Natural killer cell treated with Interleukin-12 subunit alpha and Interleukin-12 subunit beta and Interleukin-15 and Interleukin-18, amount 100 ng/mL, for 72 hours (primary cell): ENCODE measurements around the gene MEGF10. TPM values are rescaled to one million over a fixed set of nuclear protein-coding genes. Genes with fewer than 3 reads are reported as not detected.

ENCODE experiments used
- ATAC-seq, 2 donors: fragments of 150-1000 bp; cut with Tn5 transposase in 1 of 2; sonication (Bioruptor Pico), chemical (Tn5 transposase) in 1 of 2; 2 replicates each; pipeline ENCODE4 v1.10.0; 2021
- DNase-seq: peaks from one replicate; pipeline ENCODE4 v3.0.0; 2022; ENCODE audit warnings: low spot score
- H3K27ac Mint-ChIP-seq, 2 donors: 1 replicate in 1 of 2; 2 replicates in 1 of 2; pipeline ENCODE4 v1.8.0; 2022; ENCODE audit warnings: mixed read lengths in 2 of 2, mild to moderate bottlenecking in 1 of 2, moderate library complexity in 1 of 2
- H3K27me3 Mint-ChIP-seq, 2 donors: 1 replicate in 1 of 2; 2 replicates in 1 of 2; pipeline ENCODE4 v1.8.0; 2022; ENCODE audit warnings: mixed read lengths in 2 of 2
- H3K36me3 Mint-ChIP-seq: one replicate; pipeline ENCODE4 v1.8.0; 2022; ENCODE audit warnings: mixed read lengths
- H3K4me1 Mint-ChIP-seq, 2 donors: 1 replicate in 1 of 2; 2 replicates in 1 of 2; pipeline ENCODE4 v1.8.0; 2022; ENCODE audit warnings: low read depth in 2 of 2, mixed read lengths in 2 of 2, mild to moderate bottlenecking in 1 of 2
- H3K4me3 Mint-ChIP-seq: one replicate; pipeline ENCODE4 v1.8.0; 2022; ENCODE audit warnings: mixed read lengths
- H3K9me3 Mint-ChIP-seq: 2 replicates; pipeline ENCODE4 v1.8.0; 2022; ENCODE audit warnings: mixed read lengths
- total RNA-seq, 2 donors: library from RNA; stranded (reverse); gene quantifications; one replicate each; pipeline ENCODE4 v1.2.3, GENCODE V29; 2022

Gene MEGF10
- total RNA-seq, 2 donors from 2014 or later, result not detected

- Mint-ChIP-seq H3K27me3 (peaks cover 9 to 19% of the 10 kb centered on the region in 2 donors), H3K36me3 (no peaks in the 10 kb centered on the region), H3K4me3 (no peak overlapping the region), H3K27ac (no peak overlapping the region), H3K9me3 (no peaks in the 10 kb centered on the region), H3K4me1 (no peaks in the 10 kb centered on the region)
- DNase-seq, result no peak
- ATAC-seq, result no peak
These were observed 54.3 kb downstream of the MEGF10 start for GRCh38 chr5:127344931-127345330.

GRCh38 chr5:127351418-127351817 lies 60.8 kb downstream of the MEGF10 start:
- no peak for DNase-seq
- Mint-ChIP-seq H3K4me3 (no peak overlapping the region), H3K27ac (no peak overlapping the region), H3K27me3 (peaks cover 14 to 22% of the 10 kb centered on the region in 2 donors), H3K9me3 (no peaks in the 10 kb centered on the region), H3K4me1 (no peaks in the 10 kb centered on the region), H3K36me3 (no peaks in the 10 kb centered on the region)
- no peak for ATAC-seq

GRCh38 chr5:127352068-127352467 lies 61.5 kb downstream of the MEGF10 start:
- DNase-seq (no peak), ATAC-seq (no peak)
- no peak overlapping the region for H3K27ac Mint-ChIP-seq
- H3K9me3 Mint-ChIP-seq, result no peaks in the 10 kb centered on the region
- no peaks in the 10 kb centered on the region for H3K36me3 Mint-ChIP-seq
- H3K4me1 Mint-ChIP-seq, result no peaks in the 10 kb centered on the region
- H3K27me3 Mint-ChIP-seq, result peaks cover 13 to 21% of the 10 kb centered on the region in 2 donors
- H3K4me3 Mint-ChIP-seq, result no peak overlapping the region

- ATAC-seq (no peak), DNase-seq (no peak)
- H3K4me1 Mint-ChIP-seq, result no peaks in the 10 kb centered on the region
- H3K9me3 Mint-ChIP-seq, result no peaks in the 10 kb centered on the region
- H3K27me3 Mint-ChIP-seq, result peaks cover 15 to 33% of the 10 kb centered on the region in 2 donors
- no peak overlapping the region for H3K4me3 Mint-ChIP-seq
- no peaks in the 10 kb centered on the region for H3K36me3 Mint-ChIP-seq
- H3K27ac Mint-ChIP-seq, result no peak overlapping the region
These were observed 62.7 kb downstream of the MEGF10 start for GRCh38 chr5:127353327-127353726.

- no peak overlapping the region for H3K27ac Mint-ChIP-seq
- ATAC-seq (no peak), DNase-seq (no peak)
- peaks cover 15 to 34% of the 10 kb centered on the region in 2 donors for H3K27me3 Mint-ChIP-seq
- H3K36me3 Mint-ChIP-seq, result no peaks in the 10 kb centered on the region
- no peaks in the 10 kb centered on the region for H3K4me1 Mint-ChIP-seq
- no peaks in the 10 kb centered on the region for H3K9me3 Mint-ChIP-seq
- no peak overlapping the region for H3K4me3 Mint-ChIP-seq
These were observed 63.2 kb downstream of the MEGF10 start for GRCh38 chr5:127353796-127354195.

- H3K36me3 Mint-ChIP-seq, result no peaks in the 10 kb centered on the region
- DNase-seq, result no peak
- no peaks in the 10 kb centered on the region for H3K9me3 Mint-ChIP-seq
- H3K27me3 Mint-ChIP-seq, result peaks cover 15 to 41% of the 10 kb centered on the region in 2 donors
- H3K4me1 Mint-ChIP-seq, result no peaks in the 10 kb centered on the region
- no peak for ATAC-seq
- H3K27ac Mint-ChIP-seq, result no peak overlapping the region
- no peak overlapping the region for H3K4me3 Mint-ChIP-seq
These were observed 64.7 kb downstream of the MEGF10 start for GRCh38 chr5:127355337-127355736.

- Mint-ChIP-seq H3K4me1 (no peaks in the 10 kb centered on the region), H3K27me3 (peaks cover 15 to 51% of the 10 kb centered on the region in 2 donors), H3K36me3 (no peaks in the 10 kb centered on the region), H3K27ac (no peak overlapping the region), H3K4me3 (no peak overlapping the region), H3K9me3 (no peaks in the 10 kb centered on the region)
- DNase-seq, result no peak
- no peak for ATAC-seq
These were observed 67.7 kb downstream of the MEGF10 start for GRCh38 chr5:127358284-127358683.

GRCh38 chr5:127358740-127359139 lies 68.1 kb downstream of the MEGF10 start:
- DNase-seq (no peak), ATAC-seq (no peak)
- no peaks in the 10 kb centered on the region for H3K9me3 Mint-ChIP-seq
- H3K4me1 Mint-ChIP-seq, result no peaks in the 10 kb centered on the region
- H3K4me3 Mint-ChIP-seq, result no peak overlapping the region
- H3K27me3 Mint-ChIP-seq, result peaks cover 13 to 47% of the 10 kb centered on the region in 2 donors
- H3K36me3 Mint-ChIP-seq, result no peaks in the 10 kb centered on the region
- no peak overlapping the region for H3K27ac Mint-ChIP-seq

GRCh38 chr5:127359502-127359901 lies 68.9 kb downstream of the MEGF10 start:
- peaks cover 15 to 52% of the 10 kb centered on the region in 2 donors for H3K27me3 Mint-ChIP-seq
- no peak overlapping the region for H3K27ac Mint-ChIP-seq
- no peak for ATAC-seq
- no peaks in the 10 kb centered on the region for H3K36me3 Mint-ChIP-seq
- no peak overlapping the region for H3K4me3 Mint-ChIP-seq
- no peaks in the 10 kb centered on the region for H3K9me3 Mint-ChIP-seq
- no peak for DNase-seq
- no peaks in the 10 kb centered on the region for H3K4me1 Mint-ChIP-seq

GRCh38 chr5:127363403-127363802 lies 72.8 kb downstream of the MEGF10 start:
- H3K36me3 Mint-ChIP-seq, result no peaks in the 10 kb centered on the region
- H3K27ac Mint-ChIP-seq, result no peak overlapping the region
- H3K4me3 Mint-ChIP-seq, result no peak overlapping the region
- peaks cover 14 to 42% of the 10 kb centered on the region in 2 donors for H3K27me3 Mint-ChIP-seq
- H3K4me1 Mint-ChIP-seq, result no peaks in the 10 kb centered on the region
- H3K9me3 Mint-ChIP-seq, result no peaks in the 10 kb centered on the region
- DNase-seq (no peak), ATAC-seq (no peak)

GRCh38 chr5:127367029-127367428 lies 76.4 kb downstream of the MEGF10 start:
- Mint-ChIP-seq H3K4me3 (no peak overlapping the region), H3K4me1 (no peaks in the 10 kb centered on the region), H3K36me3 (no peaks in the 10 kb centered on the region), H3K9me3 (no peaks in the 10 kb centered on the region), H3K27me3 (peaks cover 12 to 27% of the 10 kb centered on the region in 2 donors), H3K27ac (no peak overlapping the region)
- ATAC-seq, result no peak
- DNase-seq, result no peak

- H3K27ac Mint-ChIP-seq, result no peak overlapping the region
- ATAC-seq (no peak), DNase-seq (no peak)
- H3K36me3 Mint-ChIP-seq, result no peaks in the 10 kb centered on the region
- H3K27me3 Mint-ChIP-seq, result peaks cover 15 to 29% of the 10 kb centered on the region in 2 donors
- no peaks in the 10 kb centered on the region for H3K9me3 Mint-ChIP-seq
- no peak overlapping the region for H3K4me3 Mint-ChIP-seq
- H3K4me1 Mint-ChIP-seq, result no peaks in the 10 kb centered on the region
These were observed 77.4 kb downstream of the MEGF10 start for GRCh38 chr5:127367946-127368465.

- ATAC-seq (no peak), DNase-seq (no peak)
- H3K4me3 Mint-ChIP-seq, result no peak overlapping the region
- peaks cover 9 to 19% of the 10 kb centered on the region in 2 donors for H3K27me3 Mint-ChIP-seq
- H3K36me3 Mint-ChIP-seq, result no peaks in the 10 kb centered on the region
- no peaks in the 10 kb centered on the region for H3K4me1 Mint-ChIP-seq
- H3K27ac Mint-ChIP-seq, result no peak overlapping the region
- no peaks in the 10 kb centered on the region for H3K9me3 Mint-ChIP-seq
These were observed 79.2 kb downstream of the MEGF10 start for GRCh38 chr5:127369796-127370195.

- H3K36me3 Mint-ChIP-seq, result no peaks in the 10 kb centered on the region
- H3K4me3 Mint-ChIP-seq, result no peak overlapping the region
- H3K4me1 Mint-ChIP-seq, result no peaks in the 10 kb centered on the region
- DNase-seq (no peak), ATAC-seq (no peak)
- no peak overlapping the region for H3K27ac Mint-ChIP-seq
- no peaks in the 10 kb centered on the region for H3K9me3 Mint-ChIP-seq
- H3K27me3 Mint-ChIP-seq, result peaks cover 10 to 19% of the 10 kb centered on the region in 2 donors
These were observed 80.0 kb downstream of the MEGF10 start for GRCh38 chr5:127370631-127371030.

GRCh38 chr5:127373858-127374491 lies 83.4 kb downstream of the MEGF10 start:
- no peak for ATAC-seq
- no peaks in the 10 kb centered on the region for H3K4me1 Mint-ChIP-seq
- H3K36me3 Mint-ChIP-seq, result no peaks in the 10 kb centered on the region
- no peak overlapping the region for H3K27ac Mint-ChIP-seq
- no peak for DNase-seq
- no peak overlapping the region for H3K4me3 Mint-ChIP-seq
- peaks cover 6 to 14% of the 10 kb centered on the region in 2 donors for H3K27me3 Mint-ChIP-seq
- H3K9me3 Mint-ChIP-seq, result no peaks in the 10 kb centered on the region
